AG10803 (cell line): Measurements from ENCODE around the gene TXNL4B.

Experiments
- DNase-seq: peaks from one replicate; pipeline ENCODE4 v3.0.0; 2010; ENCODE audit warnings: low read depth
- H3K4me3 ChIP-seq: 2 replicates; pipeline ENCODE4 v1.5.1; 2011; ENCODE audit warnings: mild to moderate bottlenecking, low read length, control low read depth
- TF ChIP-seq, protein P1 (sequence below): conservative IDR thresholded peaks from 2 replicates; pipeline ENCODE4 v1.5.1; 2011; ENCODE audit warnings: mild to moderate bottlenecking, low read length, control low read depth, inconsistent platforms

TXNL4B gene

DNA sequence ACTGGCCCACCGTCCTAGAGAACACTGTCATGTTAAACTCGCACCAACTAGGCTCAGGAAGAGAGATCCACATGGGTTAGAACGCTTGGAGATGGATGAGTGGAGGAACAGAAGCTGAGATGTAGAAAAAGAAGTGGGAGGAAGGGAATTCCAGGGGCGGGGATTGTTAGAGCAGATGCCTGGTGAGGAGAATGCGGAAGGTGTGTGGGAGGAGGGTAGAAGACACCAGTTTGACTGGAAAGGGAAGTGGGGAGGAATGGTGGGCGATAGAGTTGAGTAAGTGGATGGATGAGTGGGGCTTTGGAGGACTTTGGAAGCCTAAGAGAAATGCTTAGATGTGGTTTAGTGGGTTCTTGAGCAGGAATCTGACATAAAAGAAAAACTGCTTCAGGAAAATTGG is 37.6 kb upstream of the TXNL4B start:
- TF ChIP-seq, protein P1, sequence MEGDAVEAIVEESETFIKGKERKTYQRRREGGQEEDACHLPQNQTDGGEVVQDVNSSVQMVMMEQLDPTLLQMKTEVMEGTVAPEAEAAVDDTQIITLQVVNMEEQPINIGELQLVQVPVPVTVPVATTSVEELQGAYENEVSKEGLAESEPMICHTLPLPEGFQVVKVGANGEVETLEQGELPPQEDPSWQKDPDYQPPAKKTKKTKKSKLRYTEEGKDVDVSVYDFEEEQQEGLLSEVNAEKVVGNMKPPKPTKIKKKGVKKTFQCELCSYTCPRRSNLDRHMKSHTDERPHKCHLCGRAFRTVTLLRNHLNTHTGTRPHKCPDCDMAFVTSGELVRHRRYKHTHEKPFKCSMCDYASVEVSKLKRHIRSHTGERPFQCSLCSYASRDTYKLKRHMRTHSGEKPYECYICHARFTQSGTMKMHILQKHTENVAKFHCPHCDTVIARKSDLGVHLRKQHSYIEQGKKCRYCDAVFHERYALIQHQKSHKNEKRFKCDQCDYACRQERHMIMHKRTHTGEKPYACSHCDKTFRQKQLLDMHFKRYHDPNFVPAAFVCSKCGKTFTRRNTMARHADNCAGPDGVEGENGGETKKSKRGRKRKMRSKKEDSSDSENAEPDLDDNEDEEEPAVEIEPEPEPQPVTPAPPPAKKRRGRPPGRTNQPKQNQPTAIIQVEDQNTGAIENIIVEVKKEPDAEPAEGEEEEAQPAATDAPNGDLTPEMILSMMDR, result no peak
- DNase-seq, result peak; percentile 4
- no peak overlapping the region for H3K4me3 ChIP-seq

DNA sequence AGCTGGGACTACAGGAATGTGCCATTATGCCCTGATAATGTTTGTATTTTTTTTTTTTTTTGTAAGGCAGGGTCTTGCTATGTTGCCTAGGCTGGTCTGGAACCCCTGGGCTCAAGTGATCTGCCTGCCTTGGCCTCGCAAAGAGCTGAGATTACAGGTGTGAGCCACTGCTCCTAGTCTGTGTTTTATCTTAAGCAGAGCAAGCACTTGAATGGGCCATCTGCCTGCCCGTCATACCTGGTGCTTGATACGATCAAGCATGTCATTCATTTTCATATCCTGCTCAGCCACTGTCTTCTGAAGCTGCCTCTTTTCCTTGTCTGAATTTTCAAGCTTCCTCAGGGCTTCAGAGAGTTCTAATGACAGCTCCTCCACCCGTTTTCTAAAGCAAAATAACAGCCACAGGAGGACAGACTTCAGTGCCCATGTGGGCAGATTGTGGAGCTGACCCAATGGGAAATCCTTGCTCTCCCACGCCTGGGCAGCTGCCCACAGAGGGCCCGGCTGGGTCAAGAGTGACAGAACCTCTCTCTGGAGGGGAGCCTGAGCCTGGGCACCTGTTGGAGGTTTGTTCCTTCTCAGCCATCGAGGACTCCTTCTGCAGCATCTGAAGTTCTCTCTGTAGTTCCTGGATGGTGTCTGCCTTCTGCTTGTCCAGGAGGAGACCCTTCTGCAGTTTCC is 36.7 kb upstream of the TXNL4B start:
- no peak for DNase-seq
- no peak overlapping the region for H3K4me3 ChIP-seq
- TF ChIP-seq, protein P1, result no peak

DNA sequence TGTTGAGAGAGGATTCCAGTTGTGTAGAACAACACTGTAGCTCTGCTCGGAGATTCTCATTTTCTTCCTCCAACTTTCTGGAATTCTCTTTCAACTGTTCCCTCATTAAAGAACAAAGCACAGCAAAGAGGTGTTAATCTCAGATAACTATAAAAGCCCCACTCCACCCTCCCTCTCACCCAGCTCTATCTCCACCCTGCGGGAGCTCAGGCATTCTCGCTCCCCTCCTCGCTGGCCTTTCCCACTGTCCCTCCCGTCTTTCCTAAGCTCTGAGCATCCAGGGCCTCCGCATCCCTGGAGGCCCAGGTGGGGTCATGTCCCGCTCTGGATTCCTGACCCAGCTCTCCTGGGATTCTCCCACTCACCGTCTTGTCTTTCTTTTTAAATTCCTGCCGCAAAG is 35.3 kb upstream of the TXNL4B start:
- TF ChIP-seq, protein P1, result no peak
- DNase-seq, result no peak
- no peak overlapping the region for H3K4me3 ChIP-seq

DNA sequence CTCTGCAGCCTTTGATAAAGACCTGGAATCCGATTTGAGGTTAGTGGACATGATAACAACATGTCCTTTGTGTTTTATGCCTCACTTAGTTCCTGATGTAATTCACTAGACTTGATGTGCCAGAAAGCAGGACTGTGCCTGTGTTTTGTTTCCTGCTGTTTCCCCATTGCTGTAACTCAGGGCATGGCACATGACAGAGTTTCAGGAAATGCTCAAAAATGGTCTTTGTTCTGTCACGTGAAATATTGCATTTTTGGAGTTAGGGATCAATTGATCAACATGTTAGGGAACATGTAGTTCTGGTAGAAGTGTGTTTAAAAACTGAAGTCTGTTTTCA is 33.0 kb upstream of the TXNL4B start:
- H3K4me3 ChIP-seq, result no peak overlapping the region
- TF ChIP-seq, protein P1, result no peak
- no peak for DNase-seq

DNA sequence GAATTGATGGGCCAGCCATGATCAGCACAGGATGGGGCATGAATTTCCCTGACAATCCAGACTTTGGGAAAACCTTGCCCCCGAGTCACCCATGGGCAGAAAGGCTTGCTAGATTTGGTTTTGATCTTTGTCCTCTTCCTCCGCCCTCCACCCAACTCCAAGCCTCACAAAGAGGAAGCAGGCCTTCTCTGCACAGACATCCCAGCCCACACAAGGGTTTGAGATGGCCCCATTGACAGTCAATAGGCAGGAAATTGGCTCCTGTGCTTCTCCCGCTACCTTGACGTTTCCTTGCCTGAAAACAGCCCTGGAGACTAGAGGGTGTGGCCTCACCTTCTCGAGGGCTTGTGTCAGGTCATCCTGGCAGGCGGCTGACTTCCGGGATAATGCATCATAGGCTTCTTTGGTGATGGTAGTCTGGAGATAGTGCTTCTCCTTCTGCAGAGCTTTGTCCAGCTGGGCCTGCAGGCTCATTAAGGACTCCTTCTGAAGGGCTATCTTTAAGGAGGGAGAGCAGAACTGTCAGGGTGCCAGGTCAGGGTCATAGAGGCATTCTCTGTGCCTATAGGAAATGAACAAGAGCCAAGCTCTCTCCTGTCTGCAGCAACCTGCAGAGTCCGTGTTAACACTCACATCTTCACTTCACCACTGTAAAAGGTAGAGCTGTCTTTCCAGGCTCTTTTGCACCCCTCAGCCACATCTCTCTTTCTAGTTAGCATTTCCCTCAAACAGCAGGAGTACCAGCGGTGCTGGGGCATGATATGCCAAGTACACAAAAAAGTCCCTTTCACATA is 32.4 kb upstream of the TXNL4B start:
- DNase-seq, result no peak
- TF ChIP-seq, protein P1, result no peak
- H3K4me3 ChIP-seq, result no peak overlapping the region

DNA sequence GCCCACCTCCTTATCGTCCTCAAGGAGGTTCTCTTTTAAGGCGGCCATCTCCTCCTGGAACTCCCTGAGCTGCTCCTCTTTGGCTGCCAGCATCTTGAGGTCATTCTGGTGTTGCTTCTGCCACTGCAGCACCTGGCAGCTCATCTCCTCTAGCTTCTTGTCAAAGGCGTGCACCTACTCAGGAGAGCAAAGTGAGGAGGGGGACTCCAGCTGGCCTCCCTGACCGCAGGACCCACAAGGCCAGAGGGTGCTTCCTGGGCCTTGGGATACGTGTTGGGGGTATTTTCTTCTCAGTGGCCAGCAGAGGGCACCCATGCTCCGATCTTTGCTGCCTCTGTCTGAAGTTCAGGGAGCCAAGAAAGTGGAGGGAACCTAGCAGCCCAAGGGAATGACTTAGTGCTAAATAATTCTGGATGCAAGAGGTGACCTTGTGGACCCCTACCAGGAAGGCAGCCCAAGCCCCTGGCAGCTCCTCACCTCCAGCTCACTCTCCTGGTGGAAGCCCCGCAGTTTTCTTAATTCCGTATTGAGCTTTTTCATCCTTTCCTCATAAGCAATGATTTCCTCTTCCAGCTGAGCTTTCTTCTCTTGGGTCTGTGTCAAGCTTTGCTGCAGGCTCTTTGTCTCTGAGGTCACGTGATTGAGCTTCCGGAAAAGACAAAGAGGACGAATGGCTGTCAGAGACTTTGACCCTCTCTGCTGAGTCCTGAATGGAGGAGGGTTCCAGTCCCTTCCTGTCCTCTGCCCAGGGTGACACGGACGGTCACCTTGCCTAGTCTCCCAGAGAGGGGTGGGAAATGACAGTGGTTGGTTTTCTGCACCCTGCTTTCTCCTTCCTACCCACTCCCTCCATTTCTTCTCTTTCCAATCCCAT is 31.6 kb upstream of the TXNL4B start:
- H3K4me3 ChIP-seq, result no peak overlapping the region
- TF ChIP-seq, protein P1, result peak; percentile 82
- DNase-seq, result peak; percentile 77
